ENCODE results near the gene FUT6. TPM values are rescaled to one million over a fixed set of nuclear protein-coding genes. Genes with fewer than 3 reads are reported as not detected.
"Not testable (repeated sequence)": the region's sequence is repeated elsewhere in the genome, so short reads cannot be mapped to it uniquely, and the experiment has no call there.

FUT6 gene
- total RNA-seq, 2 experiments from 2014 or later: not detected

- no peak for DNase-seq
- Mint-ChIP-seq H3K4me3 (no peak overlapping the region), H3K4me1 (peaks cover 7% of the 10 kb centered on the region), H3K27ac (no peak overlapping the region), H3K27me3 (peaks cover 16% of the 10 kb centered on the region), H3K36me3 (peaks cover 17% of the 10 kb centered on the region), H3K9me3 (no peaks in the 10 kb centered on the region)
These were observed 46.3 kb downstream of the FUT6 start for GRCh38 chr19:5793188-5793587.

DNA sequence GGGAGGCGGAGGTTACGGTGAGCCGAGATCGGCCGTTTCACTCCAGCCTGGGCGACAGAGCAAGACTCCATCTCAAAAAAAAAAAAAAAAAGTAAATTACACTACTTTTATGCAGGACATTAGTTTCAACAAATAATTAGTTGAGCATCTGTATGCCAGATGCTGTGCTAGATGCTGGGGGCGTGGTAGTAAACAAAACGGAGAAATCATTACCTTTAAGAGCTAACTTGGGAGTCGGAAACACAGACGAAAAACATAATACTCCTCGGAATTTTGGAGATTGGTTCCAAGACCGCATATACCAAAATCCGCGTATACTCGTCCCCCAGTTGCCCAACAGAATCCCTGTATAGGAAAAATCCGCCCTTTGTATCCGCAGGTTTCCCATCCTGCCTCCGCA is 47.3 kb downstream of the FUT6 start:
- Mint-ChIP-seq H3K4me3 (no peak overlapping the region), H3K9me3 (no peaks in the 10 kb centered on the region), H3K27ac (no peak overlapping the region), H3K27me3 (peaks cover 10% of the 10 kb centered on the region), H3K36me3 (peaks cover 21% of the 10 kb centered on the region), H3K4me1 (peaks cover 7% of the 10 kb centered on the region)
- no peak for DNase-seq

GRCh38 chr19:5790559-5791520 is 48.7 kb downstream of the FUT6 start, which contains the start of gene DUS3L:
Gene DUS3L, minus strand, starts transcription at chr19:5791163. Its CDS starts 22 bp downstream, at chr19:5791141.
- peak within 1 kb of the TSS; percentile 100 for H3K27ac Mint-ChIP-seq
- no peaks in the 10 kb centered on the region for H3K9me3 Mint-ChIP-seq
- peaks cover 5% of the 10 kb centered on the region for H3K27me3 Mint-ChIP-seq
- peak; percentile 96 for DNase-seq
- peaks cover 32% of the 10 kb centered on the region for H3K36me3 Mint-ChIP-seq
- H3K4me3 Mint-ChIP-seq: peak within 1 kb of the TSS; percentile 97
- H3K4me1 Mint-ChIP-seq: peaks cover 7% of the 10 kb centered on the region

DNA sequence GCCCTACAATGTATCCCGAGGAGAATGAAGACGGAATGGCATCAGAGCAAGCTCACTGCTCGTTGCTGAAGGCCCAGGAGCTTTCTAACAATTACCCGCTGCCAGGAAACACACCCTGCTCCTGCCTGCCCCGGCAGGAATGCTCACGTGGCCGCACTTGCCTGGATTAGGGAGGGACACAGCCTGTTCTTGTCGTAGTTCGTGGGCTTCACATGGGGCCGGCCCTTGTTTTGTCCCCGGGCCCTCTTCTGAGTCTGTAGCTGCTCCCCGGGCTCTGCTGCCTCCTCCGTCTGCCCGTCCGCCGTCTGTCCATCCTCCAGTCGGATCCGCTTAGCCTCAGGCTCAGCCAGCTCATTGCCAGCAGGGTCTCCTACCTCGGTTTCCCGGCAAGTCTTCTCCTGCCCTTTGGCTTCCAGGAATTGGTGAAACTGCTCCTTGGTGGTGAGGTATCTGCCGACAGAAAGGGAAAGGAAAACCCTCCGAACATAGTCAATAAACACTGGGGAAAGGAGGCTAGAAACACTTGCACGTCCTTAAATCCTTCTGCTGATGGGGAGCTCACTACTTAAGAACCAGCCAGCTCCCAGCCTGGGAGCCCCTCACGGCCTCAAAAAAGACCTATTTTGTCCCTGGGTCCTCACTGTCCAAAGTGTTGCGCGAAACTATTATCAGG is 49.5 kb downstream of the FUT6 start:
- H3K36me3 Mint-ChIP-seq: peaks cover 32% of the 10 kb centered on the region
- H3K4me1 Mint-ChIP-seq: peaks cover 7% of the 10 kb centered on the region
- peaks cover 5% of the 10 kb centered on the region for H3K27me3 Mint-ChIP-seq
- H3K4me3 Mint-ChIP-seq: peak overlapping the region; percentile 97
- no peak for DNase-seq
- no peaks in the 10 kb centered on the region for H3K9me3 Mint-ChIP-seq
- peak overlapping the region; percentile 100 for H3K27ac Mint-ChIP-seq

- Mint-ChIP-seq H3K27ac (no peak overlapping the region), H3K36me3 (peaks cover 32% of the 10 kb centered on the region), H3K4me3 (peak overlapping the region; percentile 97), H3K9me3 (no peaks in the 10 kb centered on the region), H3K27me3 (peaks cover 5% of the 10 kb centered on the region), H3K4me1 (peaks cover 7% of the 10 kb centered on the region)
- DNase-seq: no peak
These were observed 50.1 kb downstream of the FUT6 start for GRCh38 chr19:5789351-5789761.

- H3K4me3 Mint-ChIP-seq: peak overlapping the region; percentile 40
- H3K9me3 Mint-ChIP-seq: no peaks in the 10 kb centered on the region
- H3K4me1 Mint-ChIP-seq: peaks cover 7% of the 10 kb centered on the region
- no peak for DNase-seq
- H3K36me3 Mint-ChIP-seq: peaks cover 32% of the 10 kb centered on the region
- no peak overlapping the region for H3K27ac Mint-ChIP-seq
- peaks cover 5% of the 10 kb centered on the region for H3K27me3 Mint-ChIP-seq
These were observed 51.1 kb downstream of the FUT6 start for GRCh38 chr19:5788422-5788821.

DNA sequence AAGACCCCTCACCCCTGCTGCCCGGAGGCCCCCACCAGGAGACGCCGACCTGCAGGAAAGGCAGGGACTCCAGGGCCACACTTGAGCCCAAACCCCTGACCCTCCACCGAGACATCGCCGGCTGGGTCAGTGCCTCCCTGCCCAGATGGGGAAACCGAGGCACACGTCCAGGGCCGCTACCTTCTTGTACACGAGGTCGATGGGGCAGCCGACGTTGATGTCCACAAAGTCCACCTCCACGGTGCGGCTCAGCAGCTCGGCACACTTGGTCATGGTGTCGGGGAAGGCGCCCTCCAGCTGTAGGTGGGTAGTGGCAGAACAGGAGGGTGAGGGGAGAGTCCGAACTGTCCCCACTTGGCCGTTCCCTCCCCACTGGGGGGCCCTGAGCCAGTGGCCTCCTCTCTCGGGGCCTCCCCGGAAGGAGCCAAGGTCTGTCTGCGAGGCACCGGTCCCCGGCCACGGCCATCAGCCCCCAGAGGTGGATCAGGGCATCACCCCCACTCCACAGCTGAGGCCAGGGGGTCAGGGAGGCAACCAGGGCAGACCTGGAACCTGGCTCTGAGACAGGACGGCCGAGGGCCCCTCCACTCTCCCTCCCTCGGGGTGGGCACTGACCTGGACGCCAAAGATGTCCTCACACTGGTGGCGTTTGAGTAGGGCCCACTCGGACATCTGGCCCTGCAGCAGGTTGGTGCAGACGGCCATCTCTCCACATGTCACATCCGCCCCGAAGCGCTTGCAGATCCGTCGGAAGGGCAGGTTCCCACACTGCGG is 51.9 kb downstream of the FUT6 start:
- Mint-ChIP-seq H3K27ac (no peak overlapping the region), H3K27me3 (no peaks in the 10 kb centered on the region), H3K4me3 (no peak overlapping the region), H3K4me1 (peaks cover 7% of the 10 kb centered on the region), H3K36me3 (peaks cover 32% of the 10 kb centered on the region), H3K9me3 (no peaks in the 10 kb centered on the region)
- no peak for DNase-seq

DNA sequence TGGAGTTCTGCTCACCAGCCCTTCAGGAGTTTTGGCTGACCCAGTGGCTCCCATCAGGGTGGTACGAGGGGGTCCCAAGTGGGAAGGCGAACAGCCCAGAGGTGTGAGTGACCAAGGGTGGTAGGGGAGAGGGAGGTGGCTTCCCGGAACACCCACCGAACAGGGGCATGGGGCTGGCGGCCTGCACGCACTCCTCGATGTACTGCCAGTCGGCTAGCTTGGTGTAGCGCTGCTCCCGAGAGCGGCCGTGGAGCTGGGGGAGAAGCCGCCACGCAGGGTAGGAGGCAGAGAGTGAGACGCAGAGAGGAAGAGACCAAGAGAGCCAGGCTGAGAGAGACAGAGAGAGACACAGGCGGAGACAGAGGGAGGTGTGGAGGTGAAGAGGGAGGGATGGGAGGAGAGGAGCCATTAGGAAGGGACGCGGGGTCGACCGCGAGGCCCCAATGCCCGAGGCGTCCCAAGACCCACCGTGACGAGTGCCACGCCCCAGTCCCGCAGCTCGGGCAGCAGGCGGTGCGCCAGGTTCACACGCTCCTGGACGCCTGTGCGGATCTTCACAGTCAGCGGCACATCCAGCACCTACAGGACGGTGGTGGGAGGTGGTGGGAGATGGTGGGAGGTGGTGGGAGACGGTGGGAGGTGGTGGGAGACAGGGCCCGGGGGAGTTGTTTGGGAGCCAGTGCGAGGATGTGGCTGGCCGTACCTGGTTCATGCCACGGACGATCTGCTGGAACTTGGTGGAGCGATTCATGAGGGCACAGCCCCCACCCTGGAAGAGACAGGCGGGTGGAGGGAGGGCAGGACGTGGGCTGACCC is 52.7 kb downstream of the FUT6 start:
- no peaks in the 10 kb centered on the region for H3K9me3 Mint-ChIP-seq
- DNase-seq: no peak
- H3K36me3 Mint-ChIP-seq: peaks cover 32% of the 10 kb centered on the region
- H3K4me1 Mint-ChIP-seq: peaks cover 7% of the 10 kb centered on the region
- H3K4me3 Mint-ChIP-seq: no peak overlapping the region
- H3K27me3 Mint-ChIP-seq: no peaks in the 10 kb centered on the region
- H3K27ac Mint-ChIP-seq: no peak overlapping the region

GRCh38 chr19:5785423-5785822 is 54.1 kb downstream of the FUT6 start:
- no peak for DNase-seq
- no peak overlapping the region for H3K4me3 Mint-ChIP-seq
- no peaks in the 10 kb centered on the region for H3K27me3 Mint-ChIP-seq
- no peak overlapping the region for H3K27ac Mint-ChIP-seq
- no peaks in the 10 kb centered on the region for H3K9me3 Mint-ChIP-seq
- peaks cover 7% of the 10 kb centered on the region for H3K4me1 Mint-ChIP-seq
- peaks cover 27% of the 10 kb centered on the region for H3K36me3 Mint-ChIP-seq

- no peaks in the 10 kb centered on the region for H3K9me3 Mint-ChIP-seq
- no peak within 1 kb of the TSS for H3K4me3 Mint-ChIP-seq
- peaks cover 21% of the 10 kb centered on the region for H3K36me3 Mint-ChIP-seq
- peaks cover 2% of the 10 kb centered on the region for H3K4me1 Mint-ChIP-seq
- no peak for DNase-seq
- no peak within 1 kb of the TSS for H3K27ac Mint-ChIP-seq
- no peaks in the 10 kb centered on the region for H3K27me3 Mint-ChIP-seq
These were observed 54.8 kb downstream of the FUT6 start, which contains the start of gene PRR22 for GRCh38 chr19:5784581-5785147. Gene PRR22, minus strand, starts transcription at chr19:5784746. Its CDS starts 86 bp downstream, at chr19:5784660.

- Mint-ChIP-seq H3K4me1 (no peaks in the 10 kb centered on the region), H3K27me3 (no peaks in the 10 kb centered on the region), H3K4me3 (no peak overlapping the region), H3K27ac (no peak overlapping the region), H3K36me3 (peaks cover 15% of the 10 kb centered on the region), H3K9me3 (no peaks in the 10 kb centered on the region)
- DNase-seq: no peak
These were observed 56.3 kb downstream of the FUT6 start for GRCh38 chr19:5782945-5783919.

DNA sequence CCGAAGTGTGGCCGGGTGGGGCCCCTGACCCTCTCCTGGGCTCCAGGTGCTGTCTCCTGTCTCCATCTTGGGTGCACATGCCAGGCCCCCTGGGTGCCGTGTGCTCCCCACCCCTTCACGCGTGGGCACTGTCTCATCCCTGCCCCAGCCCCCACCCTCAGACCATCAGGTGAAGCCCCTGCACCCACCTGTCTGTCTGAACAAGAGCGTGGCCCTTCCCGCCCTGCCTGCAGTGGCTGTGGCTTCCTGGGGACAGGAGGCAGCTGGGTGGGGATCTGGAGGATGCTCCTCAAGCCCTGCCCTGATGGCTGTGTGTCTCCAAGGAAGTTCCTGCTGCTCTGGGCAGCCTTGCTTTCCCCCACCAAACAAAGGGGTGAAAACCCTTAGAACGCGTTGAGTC is 57.2 kb downstream of the FUT6 start:
- DNase-seq: no peak
- Mint-ChIP-seq H3K27ac (no peak overlapping the region), H3K9me3 (no peaks in the 10 kb centered on the region), H3K4me3 (no peak overlapping the region), H3K4me1 (no peaks in the 10 kb centered on the region), H3K27me3 (no peaks in the 10 kb centered on the region), H3K36me3 (peaks cover 12% of the 10 kb centered on the region)

DNA sequence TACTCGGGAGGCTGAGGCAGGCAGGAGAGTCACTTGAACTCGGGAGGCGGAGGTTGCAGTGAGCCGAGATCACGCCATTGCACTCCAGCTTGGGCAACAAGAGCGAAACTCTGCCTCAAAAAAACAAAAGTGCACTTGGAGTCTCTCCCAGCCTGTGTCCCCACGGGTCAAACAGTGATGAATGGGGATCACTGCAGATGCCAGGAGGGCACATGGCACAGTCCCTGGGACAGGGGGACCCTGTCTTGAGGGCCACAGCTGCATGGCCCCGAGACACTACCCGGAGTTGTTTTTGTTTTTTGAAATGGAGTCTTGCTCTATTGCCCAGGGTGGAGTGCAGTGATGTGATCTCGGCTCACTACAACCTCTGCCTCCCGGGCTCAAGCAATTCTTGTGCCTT is 58.6 kb downstream of the FUT6 start:
- H3K9me3 Mint-ChIP-seq, H3K27me3 Mint-ChIP-seq, H3K4me1 Mint-ChIP-seq, H3K27ac Mint-ChIP-seq, H3K4me3 Mint-ChIP-seq, H3K36me3 Mint-ChIP-seq, DNase-seq: not testable (repeated sequence)
